ENCODE results near the gene NRIP1.

- no peak for TF ChIP-seq POLR2A (IDR thresholded peaks at IDR 0.05)
- no peak for TF ChIP-seq CTCF (IDR thresholded peaks at IDR 0.05 in 4 of 5, conservative IDR thresholded peaks at IDR 0.05 in 1 of 5)
Observed at GRCh38 chr21:14972678-14973077, 92.1 kb downstream of the NRIP1 start.

Data from gastrocnemius medialis (tissue), 4 donors.